ENCODE results near the gene TTN.

DNA sequence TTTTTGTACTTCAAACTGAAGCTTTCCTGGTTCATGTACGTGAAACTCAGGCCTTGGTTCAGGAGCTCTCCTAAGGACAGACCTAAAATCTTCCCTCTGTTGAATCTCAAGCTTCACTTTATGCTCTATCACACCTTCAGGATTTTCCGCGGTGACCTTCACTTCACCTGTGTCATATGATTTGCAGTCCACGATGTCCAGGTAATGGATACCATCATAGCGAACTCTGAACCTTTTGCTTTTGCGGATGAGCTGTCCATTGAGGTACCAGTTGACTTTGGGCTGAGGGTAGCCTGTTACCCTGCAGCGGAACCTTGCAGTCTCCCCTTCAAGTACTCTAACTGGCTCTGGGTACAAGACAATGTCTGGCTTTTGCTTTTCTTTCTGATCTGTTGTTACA is 31.2 kb downstream of the TTN start:
- TF ChIP-seq, protein P1, sequence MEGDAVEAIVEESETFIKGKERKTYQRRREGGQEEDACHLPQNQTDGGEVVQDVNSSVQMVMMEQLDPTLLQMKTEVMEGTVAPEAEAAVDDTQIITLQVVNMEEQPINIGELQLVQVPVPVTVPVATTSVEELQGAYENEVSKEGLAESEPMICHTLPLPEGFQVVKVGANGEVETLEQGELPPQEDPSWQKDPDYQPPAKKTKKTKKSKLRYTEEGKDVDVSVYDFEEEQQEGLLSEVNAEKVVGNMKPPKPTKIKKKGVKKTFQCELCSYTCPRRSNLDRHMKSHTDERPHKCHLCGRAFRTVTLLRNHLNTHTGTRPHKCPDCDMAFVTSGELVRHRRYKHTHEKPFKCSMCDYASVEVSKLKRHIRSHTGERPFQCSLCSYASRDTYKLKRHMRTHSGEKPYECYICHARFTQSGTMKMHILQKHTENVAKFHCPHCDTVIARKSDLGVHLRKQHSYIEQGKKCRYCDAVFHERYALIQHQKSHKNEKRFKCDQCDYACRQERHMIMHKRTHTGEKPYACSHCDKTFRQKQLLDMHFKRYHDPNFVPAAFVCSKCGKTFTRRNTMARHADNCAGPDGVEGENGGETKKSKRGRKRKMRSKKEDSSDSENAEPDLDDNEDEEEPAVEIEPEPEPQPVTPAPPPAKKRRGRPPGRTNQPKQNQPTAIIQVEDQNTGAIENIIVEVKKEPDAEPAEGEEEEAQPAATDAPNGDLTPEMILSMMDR (IDR thresholded peaks at IDR 0.05) = no peak
- no peak for TF ChIP-seq EZH2 (IDR thresholded peaks at IDR 0.05)
